Stimulated activated CD8-positive, alpha-beta memory T cell treated with anti-CD3 and anti-CD28 coated beads, Interleukin-4, amount 100 ng/mL, for 48 hours (primary cell): Measurements from ENCODE around the gene IL1RAPL2.

ENCODE experiments used
- DNase-seq: peaks from one replicate; pipeline ENCODE4 v3.0.0-alpha.2; 2020

The IL1RAPL2 gene

GRCh38 chrX:105282077-105282476, 716.1 kb downstream of the IL1RAPL2 start:
- no peak for DNase-seq

GRCh38 chrX:105297041-105297440, 731.0 kb downstream of the IL1RAPL2 start:
- no peak for DNase-seq

- DNase-seq, result no peak
Measured at GRCh38 chrX:105299286-105299685, 733.3 kb downstream of the IL1RAPL2 start.

- DNase-seq, result no peak
Measured at GRCh38 chrX:105302246-105302645, 736.2 kb downstream of the IL1RAPL2 start.

- no peak for DNase-seq
Measured at GRCh38 chrX:105307762-105308161, 741.8 kb downstream of the IL1RAPL2 start.

GRCh38 chrX:105313596-105313995, 747.6 kb downstream of the IL1RAPL2 start:
- DNase-seq, result no peak

- DNase-seq, result no peak
Measured at GRCh38 chrX:105314458-105314857, 748.5 kb downstream of the IL1RAPL2 start.

GRCh38 chrX:105315248-105315647, 749.2 kb downstream of the IL1RAPL2 start:
- no peak for DNase-seq

GRCh38 chrX:105317117-105317516, 751.1 kb downstream of the IL1RAPL2 start:
- DNase-seq, result no peak

- DNase-seq, result no peak
Measured at GRCh38 chrX:105323928-105324327, 757.9 kb downstream of the IL1RAPL2 start.

- no peak for DNase-seq
Measured at GRCh38 chrX:105328773-105329172, 762.8 kb downstream of the IL1RAPL2 start.

- DNase-seq, result no peak
Measured at GRCh38 chrX:105331244-105331643, 765.2 kb downstream of the IL1RAPL2 start.

GRCh38 chrX:105347373-105347772, 781.4 kb downstream of the IL1RAPL2 start:
- no peak for DNase-seq

GRCh38 chrX:105349476-105349875, 783.5 kb downstream of the IL1RAPL2 start:
- DNase-seq, result no peak

- no peak for DNase-seq
Measured at GRCh38 chrX:105375816-105376215, 809.8 kb downstream of the IL1RAPL2 start.

- DNase-seq, result no peak
Measured at GRCh38 chrX:105424729-105425128, 858.7 kb downstream of the IL1RAPL2 start.

- no peak for DNase-seq
Measured at GRCh38 chrX:105451401-105451800, 885.4 kb downstream of the IL1RAPL2 start.

- DNase-seq, result no peak
Measured at GRCh38 chrX:105458846-105459245, 892.8 kb downstream of the IL1RAPL2 start.

- DNase-seq, result no peak
Measured at GRCh38 chrX:105460376-105460775, 894.4 kb downstream of the IL1RAPL2 start.

GRCh38 chrX:105461016-105461415, 895.0 kb downstream of the IL1RAPL2 start:
- no peak for DNase-seq

GRCh38 chrX:105462186-105462585, 896.2 kb downstream of the IL1RAPL2 start:
- no peak for DNase-seq

- DNase-seq, result no peak
Measured at GRCh38 chrX:105463473-105463872, 897.5 kb downstream of the IL1RAPL2 start.

GRCh38 chrX:105464618-105465017, 898.6 kb downstream of the IL1RAPL2 start:
- no peak for DNase-seq

GRCh38 chrX:105468741-105469140, 902.7 kb downstream of the IL1RAPL2 start:
- DNase-seq, result no peak

GRCh38 chrX:105471597-105471996, 905.6 kb downstream of the IL1RAPL2 start:
- no peak for DNase-seq

- no peak for DNase-seq
Measured at GRCh38 chrX:105475801-105476200, 909.8 kb downstream of the IL1RAPL2 start.
